Large intestine (tissue), 3 donors: ENCODE data around the gene PYGB. TPM values are rescaled to one million over a fixed set of nuclear protein-coding genes. Genes with fewer than 3 reads are reported as not detected.
A peak's percentile ranks its signal among the peaks of the same experiment; 100 is the strongest.
"Not testable (repeated sequence)": the region's sequence is repeated elsewhere in the genome, so short reads cannot be mapped to it uniquely, and the experiment has no call there.

Experiments
- DNase-seq, 2 donors: peaks; one replicate each; pipeline versions ENCODE4 v3.0.0 to v3.0.0-alpha.2; 2013
- H3K27ac ChIP-seq: one replicate; pipeline ENCODE4 v1.5.1; 2013; ENCODE audit warnings: low read length
- H3K27me3 ChIP-seq: 2 replicates; pipeline ENCODE4 v1.6.1; 2013; ENCODE audit warnings: low read length; ENCODE audit not compliant: control insufficient read depth, insufficient read depth
- H3K36me3 ChIP-seq: 2 replicates; pipeline ENCODE4 v1.6.1; 2013; ENCODE audit warnings: low read length; ENCODE audit not compliant: control insufficient read depth, insufficient read depth
- H3K4me1 ChIP-seq: one replicate; pipeline ENCODE4 v1.6.1; 2013; ENCODE audit warnings: low read length; ENCODE audit not compliant: control insufficient read depth, insufficient read depth
- H3K4me3 ChIP-seq: one replicate; pipeline ENCODE4 v1.5.1; 2013; ENCODE audit warnings: low read length
- H3K9me3 ChIP-seq: one replicate; pipeline ENCODE4 v1.6.1; 2013; ENCODE audit warnings: mild to moderate bottlenecking, low read depth, low read length, moderate library complexity; ENCODE audit not compliant: control insufficient read depth
- WGBS: methylation state at CpG from one replicate; pipeline ENCODE4 v1.1.5; 2013; ENCODE audit warnings: low lambda C conversion rate; ENCODE audit not compliant: insufficient coverage; 5-methylcytosine and 5-hydroxymethylcytosine counted together
- polyA plus RNA-seq: library from polyadenylated mRNA; unstranded; fragments of 120-200 nt; gene quantifications from one replicate; pipeline ENCODE4 v1.2.1, GENCODE V29; 2013

Gene PYGB
- polyA plus RNA-seq, 1 donor, result 35.1 TPM

GRCh38 chr20:25257756-25258475, 10.0 kb downstream of the PYGB start:
- 33% methylated on average over 1 of the region's 10 CpGs for WGBS
- H3K27me3 ChIP-seq, result no peaks in the 10 kb centered on the region
- no peaks in the 10 kb centered on the region for H3K9me3 ChIP-seq
- no peak overlapping the region for H3K27ac ChIP-seq
- H3K4me3 ChIP-seq, result no peak overlapping the region
- H3K4me1 ChIP-seq, result peaks cover 23% of the 10 kb centered on the region
- H3K36me3 ChIP-seq, result peaks cover 13% of the 10 kb centered on the region
- DNase-seq, result peak in 1 of 2 donors; percentile 71

GRCh38 chr20:25258476-25258805, 10.6 kb downstream of the PYGB start:
- WGBS, result no CpG with 5 or more reads among the region's 8 CpGs
- Histone ChIP-seq H3K4me1 (peaks cover 20% of the 10 kb centered on the region), H3K9me3 (no peaks in the 10 kb centered on the region), H3K4me3 (no peak overlapping the region), H3K27ac (no peak overlapping the region), H3K36me3 (peaks cover 13% of the 10 kb centered on the region), H3K27me3 (no peaks in the 10 kb centered on the region)
- no peak for DNase-seq

GRCh38 chr20:25258828-25259227, 10.9 kb downstream of the PYGB start:
- Histone ChIP-seq H3K4me3 (no peak overlapping the region), H3K27ac (no peak overlapping the region), H3K4me1 (peaks cover 16% of the 10 kb centered on the region), H3K36me3 (peaks cover 13% of the 10 kb centered on the region), H3K27me3 (no peaks in the 10 kb centered on the region), H3K9me3 (no peaks in the 10 kb centered on the region)
- DNase-seq, result no peak
- WGBS, result 100% methylated on average over 1 of the region's 4 CpGs

GRCh38 chr20:25259358-25259757, 11.5 kb downstream of the PYGB start:
- no peak for DNase-seq
- H3K27ac ChIP-seq, result peak overlapping the region; percentile 43
- H3K27me3 ChIP-seq, result no peaks in the 10 kb centered on the region
- H3K4me1 ChIP-seq, result peaks cover 15% of the 10 kb centered on the region
- no peak overlapping the region for H3K4me3 ChIP-seq
- no CpG with 5 or more reads among the region's 12 CpGs for WGBS
- H3K36me3 ChIP-seq, result peaks cover 13% of the 10 kb centered on the region
- no peaks in the 10 kb centered on the region for H3K9me3 ChIP-seq

GRCh38 chr20:25259788-25260254, 11.9 kb downstream of the PYGB start:
- peak overlapping the region; percentile 43 for H3K27ac ChIP-seq
- DNase-seq, result peak; percentile 79 to 92
- no peaks in the 10 kb centered on the region for H3K27me3 ChIP-seq
- H3K4me3 ChIP-seq, result no peak overlapping the region
- peaks cover 15% of the 10 kb centered on the region for H3K4me1 ChIP-seq
- peaks cover 13% of the 10 kb centered on the region for H3K36me3 ChIP-seq
- H3K9me3 ChIP-seq, result no peaks in the 10 kb centered on the region
- whole genome bisulfite sequencing, result 0% methylated on average over 1 of the region's 9 CpGs

- not testable (repeated sequence) for H3K9me3 ChIP-seq, H3K27me3 ChIP-seq, H3K36me3 ChIP-seq, DNase-seq, H3K27ac ChIP-seq, H3K4me3 ChIP-seq
- H3K4me1 ChIP-seq, result peaks cover 15% of the 10 kb centered on the region
- no CpG with 5 or more reads among the region's 16 CpGs for WGBS
Measured at GRCh38 chr20:25260770-25261437, 13.0 kb downstream of the PYGB start.

- H3K36me3 ChIP-seq, result peaks cover 47% of the 10 kb centered on the region
- H3K27me3 ChIP-seq, result no peaks in the 10 kb centered on the region
- no peak overlapping the region for H3K4me3 ChIP-seq
- H3K9me3 ChIP-seq, result no peaks in the 10 kb centered on the region
- no CpG with 5 or more reads among the region's 11 CpGs for WGBS
- no peaks in the 10 kb centered on the region for H3K4me1 ChIP-seq
- DNase-seq, result no peak
- H3K27ac ChIP-seq, result no peak overlapping the region
Measured at GRCh38 chr20:25269057-25269832, 21.4 kb downstream of the PYGB start.

GRCh38 chr20:25269833-25270170, 21.9 kb downstream of the PYGB start:
- no peaks in the 10 kb centered on the region for H3K4me1 ChIP-seq
- no CpG with 5 or more reads among the region's 6 CpGs for WGBS
- no peaks in the 10 kb centered on the region for H3K9me3 ChIP-seq
- no peaks in the 10 kb centered on the region for H3K27me3 ChIP-seq
- H3K4me3 ChIP-seq, result no peak overlapping the region
- no peak overlapping the region for H3K27ac ChIP-seq
- no peak for DNase-seq
- H3K36me3 ChIP-seq, result peaks cover 53% of the 10 kb centered on the region

GRCh38 chr20:25270829-25271251, 23.0 kb downstream of the PYGB start:
- no peak overlapping the region for H3K4me3 ChIP-seq
- DNase-seq, result no peak
- H3K27ac ChIP-seq, result no peak overlapping the region
- H3K27me3 ChIP-seq, result no peaks in the 10 kb centered on the region
- peaks cover 62% of the 10 kb centered on the region for H3K36me3 ChIP-seq
- H3K9me3 ChIP-seq, result no peaks in the 10 kb centered on the region
- WGBS, result no CpG with 5 or more reads among the region's 12 CpGs
- no peaks in the 10 kb centered on the region for H3K4me1 ChIP-seq

- peaks cover 70% of the 10 kb centered on the region for H3K36me3 ChIP-seq
- H3K9me3 ChIP-seq, result no peaks in the 10 kb centered on the region
- H3K4me1 ChIP-seq, result no peaks in the 10 kb centered on the region
- DNase-seq, result no peak
- H3K27me3 ChIP-seq, result no peaks in the 10 kb centered on the region
- WGBS, result no CpG with 5 or more reads among the region's 13 CpGs
- no peak overlapping the region for H3K4me3 ChIP-seq
- no peak overlapping the region for H3K27ac ChIP-seq
Measured at GRCh38 chr20:25271486-25272222, 23.8 kb downstream of the PYGB start.
